Prostate gland (tissue), 2 donors: ENCODE measurements around the gene SOCS6. TPM values are rescaled to one million over a fixed set of nuclear protein-coding genes. Genes with fewer than 3 reads are reported as not detected.

Source experiments
- DNase-seq: peaks from one replicate; pipeline ENCODE4 v3.0.0-alpha.2; 2019; ENCODE audit warnings: low spot score
- H3K27ac ChIP-seq, 2 donors: fragments of 200-600 bp; sonication (generic); 2 replicates each; pipeline ENCODE4 v1.5.1; 2017 to 2019
- H3K27me3 ChIP-seq: fragments of 200-600 bp; sonication (generic); replicated peaks from 2 replicates; pipeline ENCODE4 v1.5.1; 2019; ENCODE audit not compliant: insufficient read depth
- H3K36me3 ChIP-seq, 2 donors: fragments of 200-600 bp; sonication (generic); 1 replicate in 1 of 2; 2 replicates in 1 of 2; pipeline versions ENCODE4 v1.5.1 to v1.8.1; 2017 to 2019
- H3K4me1 ChIP-seq: fragments of 200-600 bp; sonication (generic); replicated peaks from 2 replicates; pipeline ENCODE4 v1.5.1; 2019
- H3K4me3 ChIP-seq, 2 donors: fragments of 200-600 bp; sonication (generic); 2 replicates each; pipeline ENCODE4 v1.5.1; 2017 to 2019
- H3K9me3 ChIP-seq: fragments of 200-600 bp; sonication (generic); 2 replicates; pipeline ENCODE4 v1.5.1; 2017
- POLR2A ChIP-seq: fragments of 450-650 bp; IDR thresholded peaks from one replicate; pipeline ENCODE4 v1.6.1; 2016; ENCODE audit warnings: antibody characterized with exemption, mild to moderate bottlenecking
- POLR2AphosphoS5 ChIP-seq: sonication (generic); formaldehyde crosslinking; IDR thresholded peaks from one replicate; pipeline ENCODE4 v1.6.1; 2017; ENCODE audit warnings: antibody characterized with exemption
- WGBS: methylation state at CpG from one replicate; pipeline ENCODE4 v1.1.5; 2018; 5-methylcytosine and 5-hydroxymethylcytosine counted together
- intact Hi-C: fragments of 100-400 bp; cut with DNase I; formaldehyde crosslinking; loops from one replicate; pipeline ENCODE4 v1.14.2; 2022
- total RNA-seq, 2 donors: library from RNA; depleted of rRNA; stranded (reverse); fragments of >200 nt; gene quantifications; one replicate each; pipeline ENCODE4 v1.1.0, GENCODE V29; 2016
- TF ChIP-seq, protein P1 (sequence below), 4 experiments: fragments of 200-600 bp in 2 of 4; fragments of 450-650 bp in 2 of 4; sonication (generic) in 2 of 4; IDR thresholded peaks; 1 replicate in 3 of 4; 2 replicates in 1 of 4; pipeline ENCODE4 v1.5.1; 2016 to 2019; ENCODE audit warnings: antibody characterized with exemption in 4 of 4, mild to moderate bottlenecking in 2 of 4, moderate library complexity in 2 of 4

Gene SOCS6
- total RNA-seq, 2 donors from 2014 or later = 25.6 to 31.4 TPM

DNA sequence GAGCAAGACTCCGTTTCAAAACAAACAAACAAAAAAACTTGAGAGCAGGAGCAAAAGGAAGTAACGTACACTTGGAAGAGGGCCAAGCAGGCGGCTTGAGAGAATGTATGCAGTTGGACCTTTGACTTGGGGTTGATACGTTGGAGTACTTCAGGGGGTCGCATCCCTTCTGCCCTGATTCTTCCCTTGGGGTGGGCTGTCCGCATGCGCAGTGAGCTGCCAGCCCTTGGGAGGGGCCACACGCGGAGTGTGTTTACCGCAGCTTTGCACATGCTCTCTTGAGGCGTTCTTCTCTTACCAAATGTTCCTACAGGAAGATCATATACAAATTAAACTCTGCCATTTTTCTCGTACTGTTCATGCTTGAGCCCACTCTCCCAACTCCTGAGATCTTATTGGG, 38.1 kb upstream of the SOCS6 start:
- Histone ChIP-seq H3K4me3 (no peak overlapping the region), H3K4me1 (no peaks in the 10 kb centered on the region), H3K36me3 (no peaks in the 10 kb centered on the region), H3K9me3 (no peaks in the 10 kb centered on the region), H3K27ac (no peak overlapping the region), H3K27me3 (no peaks in the 10 kb centered on the region)
- TF ChIP-seq POLR2A = no peak
- no peak for TF ChIP-seq POLR2AphosphoS5
- TF ChIP-seq, protein P1, sequence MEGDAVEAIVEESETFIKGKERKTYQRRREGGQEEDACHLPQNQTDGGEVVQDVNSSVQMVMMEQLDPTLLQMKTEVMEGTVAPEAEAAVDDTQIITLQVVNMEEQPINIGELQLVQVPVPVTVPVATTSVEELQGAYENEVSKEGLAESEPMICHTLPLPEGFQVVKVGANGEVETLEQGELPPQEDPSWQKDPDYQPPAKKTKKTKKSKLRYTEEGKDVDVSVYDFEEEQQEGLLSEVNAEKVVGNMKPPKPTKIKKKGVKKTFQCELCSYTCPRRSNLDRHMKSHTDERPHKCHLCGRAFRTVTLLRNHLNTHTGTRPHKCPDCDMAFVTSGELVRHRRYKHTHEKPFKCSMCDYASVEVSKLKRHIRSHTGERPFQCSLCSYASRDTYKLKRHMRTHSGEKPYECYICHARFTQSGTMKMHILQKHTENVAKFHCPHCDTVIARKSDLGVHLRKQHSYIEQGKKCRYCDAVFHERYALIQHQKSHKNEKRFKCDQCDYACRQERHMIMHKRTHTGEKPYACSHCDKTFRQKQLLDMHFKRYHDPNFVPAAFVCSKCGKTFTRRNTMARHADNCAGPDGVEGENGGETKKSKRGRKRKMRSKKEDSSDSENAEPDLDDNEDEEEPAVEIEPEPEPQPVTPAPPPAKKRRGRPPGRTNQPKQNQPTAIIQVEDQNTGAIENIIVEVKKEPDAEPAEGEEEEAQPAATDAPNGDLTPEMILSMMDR (IDR thresholded peaks at IDR 0.05) = no peak
- intact Hi-C loops = no loop called here
- DNase-seq = no peak
- WGBS = 89% methylated on average over 12 of the region's 12 CpGs

DNA sequence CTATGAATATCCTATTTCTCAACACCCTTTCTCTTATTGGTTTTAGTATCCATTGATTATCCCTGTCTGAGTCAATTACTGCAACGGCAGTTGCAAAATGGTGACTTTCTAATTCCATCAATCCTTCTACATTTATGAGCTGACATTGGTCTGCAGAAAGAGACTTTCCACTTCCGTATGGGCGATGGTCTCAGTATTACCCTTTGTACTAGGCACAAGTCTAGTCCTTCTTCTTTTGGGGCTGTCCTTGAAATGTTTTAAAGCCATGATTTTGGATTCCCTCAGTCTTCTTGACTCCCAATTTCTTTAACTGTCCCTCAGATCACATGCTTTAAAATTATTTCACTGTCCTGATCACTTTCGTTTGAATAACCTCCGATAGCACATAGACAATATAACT, 32.7 kb upstream of the SOCS6 start:
- intact Hi-C loops = no loop called here
- H3K27me3 ChIP-seq = no peaks in the 10 kb centered on the region
- no peak for DNase-seq
- no peaks in the 10 kb centered on the region for H3K36me3 ChIP-seq
- H3K4me1 ChIP-seq = no peaks in the 10 kb centered on the region
- H3K9me3 ChIP-seq = no peaks in the 10 kb centered on the region
- WGBS = 85% methylated on average over 5 of the region's 5 CpGs
- TF ChIP-seq, protein P1 (IDR thresholded peaks at IDR 0.05) = no peak
- TF ChIP-seq POLR2A (no peak), POLR2AphosphoS5 (no peak)
- H3K27ac ChIP-seq = no peak overlapping the region
- H3K4me3 ChIP-seq = no peak overlapping the region

DNA sequence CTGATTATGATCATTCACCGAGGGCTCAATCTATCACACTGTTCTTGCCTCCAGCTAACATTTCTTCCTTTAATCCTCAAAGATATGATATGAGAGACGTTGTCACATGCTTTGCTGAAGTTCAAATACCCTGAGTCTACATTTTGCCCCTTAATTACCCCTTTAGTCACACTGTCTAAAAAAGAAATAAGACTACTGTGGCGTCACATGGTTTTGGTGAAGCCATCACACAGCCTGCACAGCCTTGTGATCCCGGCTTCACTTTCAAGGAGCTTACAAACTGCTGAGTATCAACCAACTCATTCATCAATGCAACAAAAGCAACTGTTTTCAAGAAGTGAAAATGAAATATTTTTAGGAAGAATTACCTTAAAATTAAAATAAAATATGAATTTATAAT, 31.9 kb upstream of the SOCS6 start:
- 85% methylated on average over 4 of the region's 4 CpGs for WGBS
- intact Hi-C loops = no loop called here
- DNase-seq = no peak
- no peak overlapping the region for H3K27ac ChIP-seq
- H3K9me3 ChIP-seq = no peaks in the 10 kb centered on the region
- H3K27me3 ChIP-seq = no peaks in the 10 kb centered on the region
- H3K36me3 ChIP-seq = no peaks in the 10 kb centered on the region
- H3K4me3 ChIP-seq = no peak overlapping the region
- H3K4me1 ChIP-seq = no peaks in the 10 kb centered on the region
- TF ChIP-seq POLR2A (no peak), POLR2AphosphoS5 (no peak)
- TF ChIP-seq, protein P1 (IDR thresholded peaks at IDR 0.05) = no peak

DNA sequence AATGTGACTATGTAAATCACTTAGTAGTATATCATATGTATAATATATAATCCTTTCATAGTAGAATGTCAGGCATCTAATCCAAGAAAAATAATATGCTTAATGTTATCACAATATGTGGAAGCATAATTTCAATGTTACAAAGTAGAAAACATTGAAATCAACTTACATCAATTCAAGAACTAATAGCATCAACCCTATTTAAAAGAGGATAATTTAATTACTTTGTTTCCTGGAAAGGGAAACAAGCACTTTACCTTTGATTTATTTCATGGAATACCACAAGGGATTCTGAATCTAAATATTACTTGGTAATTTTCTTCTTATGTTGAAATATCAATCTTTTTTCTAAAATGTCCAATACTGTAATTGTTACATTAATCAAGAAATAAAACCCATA, 30.6 kb upstream of the SOCS6 start:
- no peak for DNase-seq
- TF ChIP-seq, protein P1 (IDR thresholded peaks at IDR 0.05) = no peak
- TF ChIP-seq POLR2AphosphoS5 = no peak
- TF ChIP-seq POLR2A = no peak
- intact Hi-C loops = no loop called here
- Histone ChIP-seq H3K36me3 (no peaks in the 10 kb centered on the region), H3K4me3 (no peak overlapping the region), H3K4me1 (no peaks in the 10 kb centered on the region), H3K9me3 (no peaks in the 10 kb centered on the region), H3K27me3 (no peaks in the 10 kb centered on the region), H3K27ac (no peak overlapping the region)

DNA sequence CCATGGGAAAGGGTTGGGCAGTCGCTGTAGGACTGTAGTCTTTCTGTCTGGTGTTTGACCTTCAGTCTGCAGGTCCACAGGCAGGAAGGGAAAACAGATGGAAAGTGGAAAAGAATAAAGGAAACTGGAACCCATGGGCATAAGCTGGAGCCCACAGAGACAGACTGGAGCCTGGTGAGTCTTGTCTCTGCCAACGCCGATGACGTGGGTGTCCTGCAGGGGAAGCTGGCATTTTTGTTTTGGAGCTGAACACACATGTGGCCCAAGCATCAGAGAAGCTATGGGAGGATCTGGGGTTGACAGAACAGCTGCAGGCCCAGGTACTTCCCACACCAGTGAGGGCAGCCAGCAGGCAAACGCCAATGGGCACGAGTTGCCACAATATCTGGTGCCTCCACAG, 28.2 kb upstream of the SOCS6 start:
- intact Hi-C loops = no loop called here
- Histone ChIP-seq H3K4me1 (no peaks in the 10 kb centered on the region), H3K36me3 (no peaks in the 10 kb centered on the region), H3K4me3 (no peak overlapping the region), H3K27me3 (no peaks in the 10 kb centered on the region), H3K27ac (no peak overlapping the region), H3K9me3 (no peaks in the 10 kb centered on the region)
- WGBS = 84% methylated on average over 6 of the region's 6 CpGs
- TF ChIP-seq POLR2AphosphoS5 = no peak
- no peak for TF ChIP-seq POLR2A
- TF ChIP-seq, protein P1 (IDR thresholded peaks at IDR 0.05) = no peak
- no peak for DNase-seq
